ENCODE results near the gene POLR3GL.

Gene POLR3GL

DNA sequence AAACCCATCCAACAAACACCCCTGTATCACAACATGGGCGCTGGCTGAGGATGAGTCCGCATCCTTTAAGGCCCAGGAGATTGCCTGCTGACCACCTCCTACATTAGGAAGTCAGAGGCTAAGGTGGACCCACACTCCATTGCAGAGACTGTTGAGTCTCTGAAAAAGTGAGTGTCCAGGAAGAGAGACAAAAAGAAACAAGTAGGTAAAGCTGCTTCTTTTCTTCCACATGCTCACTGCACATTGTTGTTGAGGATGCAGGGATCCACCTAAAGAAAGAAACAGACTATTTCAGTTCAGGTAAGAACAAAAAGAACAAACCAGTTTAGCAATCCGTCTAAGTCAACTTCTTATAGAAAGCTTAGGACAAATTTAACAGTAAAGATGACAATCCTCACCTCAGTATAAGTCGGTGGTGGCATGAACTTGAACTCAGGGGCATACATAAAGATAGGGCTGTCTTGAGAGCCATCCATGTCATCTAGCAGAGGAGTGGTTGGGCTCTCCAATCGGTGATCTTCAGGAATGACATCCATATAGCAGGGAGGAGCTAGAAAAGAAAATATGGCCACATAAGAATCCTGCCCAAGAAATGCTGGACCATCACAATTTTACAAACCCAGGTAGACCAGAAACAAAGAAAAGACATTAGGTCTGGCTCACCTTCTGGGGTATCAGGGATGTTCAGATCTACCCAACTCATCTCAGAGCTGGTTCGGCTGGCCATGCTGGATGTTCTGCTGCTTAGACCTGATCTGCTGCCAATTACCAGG, 29.3 kb downstream of the POLR3GL start:
- FAIRE-seq: no peak

DNA sequence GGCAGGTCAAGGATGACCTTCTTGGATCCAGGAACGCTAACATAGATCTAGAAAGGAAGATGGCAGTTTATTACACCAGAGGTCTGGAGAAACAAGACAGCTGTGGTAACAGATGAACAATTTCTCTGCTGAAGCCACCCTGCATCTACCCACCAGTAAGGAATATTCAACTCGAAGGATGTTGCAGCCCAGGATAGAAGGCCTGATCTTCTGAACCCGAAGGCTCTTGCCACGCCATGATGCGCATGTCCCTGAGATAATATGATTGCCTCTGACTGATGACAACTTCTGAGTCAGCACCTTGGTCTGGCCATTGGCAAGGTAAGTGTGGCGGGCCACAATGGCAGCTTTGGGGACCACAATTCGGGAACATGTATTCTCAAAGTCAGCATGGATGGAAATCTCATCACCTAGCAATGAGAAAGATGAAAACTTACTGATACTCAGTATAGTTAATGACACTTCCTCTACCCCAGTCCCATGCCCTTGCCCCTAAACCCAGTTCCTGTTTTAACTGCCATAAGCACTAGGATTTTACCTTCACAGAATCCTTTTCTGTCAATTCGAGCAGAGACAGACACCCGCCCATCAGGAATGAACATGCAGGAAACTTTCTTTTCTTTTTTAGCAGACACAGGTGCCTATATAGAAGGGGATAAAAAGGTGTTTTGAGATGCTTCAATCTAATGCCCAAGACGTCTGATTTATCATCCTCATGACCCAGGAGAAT, 30.1 kb downstream of the POLR3GL start:
- FAIRE-seq: no peak

DNA sequence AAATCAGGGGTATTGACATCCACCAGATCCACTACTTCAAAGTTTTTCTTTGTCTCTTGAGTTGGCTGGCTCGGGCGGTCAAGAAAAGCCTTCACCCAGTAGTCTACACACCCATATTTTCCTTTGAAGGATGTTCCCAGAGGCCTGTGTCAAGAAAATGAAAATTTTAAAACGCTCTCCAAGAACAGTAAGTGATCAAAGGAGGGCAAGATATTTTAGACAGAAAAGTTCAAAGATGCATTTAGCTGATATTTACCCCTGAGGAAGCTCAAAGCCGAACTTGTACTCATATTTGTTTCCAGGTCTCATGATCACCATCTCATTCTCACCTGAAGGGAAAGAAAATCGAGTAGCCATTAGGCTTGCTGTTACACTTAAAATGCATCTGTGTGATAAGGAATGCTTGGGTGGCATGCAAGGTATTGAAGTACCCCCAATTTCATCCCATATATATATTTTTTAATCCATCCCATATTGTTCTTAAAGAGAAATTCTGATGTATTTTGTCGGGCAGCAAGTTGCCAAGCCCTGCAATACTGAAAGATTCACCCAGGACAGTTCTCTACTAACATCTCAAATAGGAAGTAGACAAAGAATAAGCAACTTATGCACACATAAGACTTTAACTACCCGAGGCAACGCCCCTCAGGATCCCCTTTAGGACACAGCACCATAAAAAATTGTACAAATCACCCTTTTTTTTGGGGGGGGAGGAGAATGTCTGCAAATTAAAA, 30.8 kb downstream of the POLR3GL start:
- no peak for FAIRE-seq

GRCh38 chr1:145995964-145996432, 31.5 kb downstream of the POLR3GL start:
- no peak for FAIRE-seq

DNA sequence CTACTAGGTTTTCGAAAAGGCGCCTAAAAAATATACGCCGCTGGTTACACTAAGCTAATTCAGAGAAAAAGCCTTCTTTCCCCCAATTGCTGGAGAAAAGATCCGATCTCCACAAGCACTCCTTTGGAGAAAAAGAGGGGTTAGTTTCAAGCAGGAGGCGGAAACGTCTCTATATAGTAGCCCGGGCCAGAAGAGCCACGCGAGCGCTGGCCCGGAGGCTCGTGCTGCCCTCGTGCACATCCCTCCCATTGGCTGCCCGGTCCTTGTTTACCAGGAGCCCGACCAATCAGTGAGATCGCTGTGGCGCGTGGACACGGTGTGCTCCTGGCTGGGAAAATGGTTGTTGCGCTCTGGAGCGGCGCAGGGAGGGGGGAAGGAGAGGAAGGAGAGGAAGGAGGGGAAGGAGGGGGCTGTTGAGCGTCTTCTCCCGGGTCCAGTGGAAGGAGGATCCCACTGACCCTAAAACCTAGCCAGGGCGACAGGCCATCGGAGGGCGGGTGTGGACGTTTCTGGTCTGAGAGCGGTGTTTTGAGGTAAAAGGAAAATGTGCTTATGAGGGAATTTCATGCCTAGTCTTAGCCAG, 32.0 kb downstream of the POLR3GL start, which contains the start of gene TXNIP:
Gene TXNIP, minus strand, starts transcription at position 147 of the 583 bp plus-strand sequence. CDS start 313 bp downstream, outside the sequence.
- peak; percentile 94 for FAIRE-seq

GRCh38 chr1:145997016-145997717, 32.7 kb downstream of the POLR3GL start:
- no peak for FAIRE-seq

DNA sequence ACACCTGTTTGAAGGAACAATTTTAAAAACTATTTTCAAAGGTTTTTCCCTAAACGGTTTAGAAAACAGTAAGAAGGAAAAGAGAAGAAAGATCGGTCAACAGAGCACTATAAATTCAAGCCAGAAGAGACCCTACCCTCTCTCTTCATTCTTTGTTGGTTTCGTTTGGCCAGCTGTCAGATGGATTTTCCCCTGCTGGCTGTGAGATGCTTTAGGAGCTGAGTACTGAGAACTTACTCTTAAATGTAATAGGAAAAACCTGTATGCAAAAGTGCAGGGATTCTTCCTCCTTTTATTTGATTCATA, 33.2 kb downstream of the POLR3GL start:
- FAIRE-seq: no peak

DNA sequence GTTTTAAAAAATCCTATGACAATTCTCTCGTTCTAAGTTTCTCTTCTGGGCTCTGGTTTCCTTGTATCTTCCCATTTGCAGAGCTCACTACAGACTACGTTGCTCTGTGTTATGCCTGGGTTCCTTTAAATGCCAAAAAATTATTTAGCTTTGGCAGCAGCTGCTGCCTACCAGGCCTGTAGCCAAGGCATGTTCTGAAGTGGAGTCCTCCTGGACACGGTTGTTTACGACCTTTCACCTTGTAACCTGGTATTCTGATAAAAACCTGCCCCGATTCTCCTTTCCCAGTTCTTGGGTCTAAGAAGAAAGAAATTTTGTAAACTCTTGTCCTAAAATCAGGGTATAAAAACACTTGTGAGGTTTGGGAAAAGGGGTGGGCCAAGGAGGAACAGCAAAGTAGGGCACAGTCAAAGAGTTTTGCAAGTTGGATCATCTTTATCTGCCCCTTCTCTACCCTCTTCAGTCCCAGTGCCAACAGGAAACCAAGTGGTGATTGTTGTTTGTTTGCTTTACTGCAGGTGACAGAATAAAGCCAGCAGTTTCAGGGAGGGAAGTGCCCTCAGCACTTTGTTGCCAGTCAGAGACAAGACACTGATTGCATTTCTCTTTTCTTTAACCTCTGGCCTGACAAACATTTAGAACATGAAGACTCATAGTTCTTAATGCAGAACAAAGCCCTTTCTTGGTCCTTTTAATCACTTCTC, 35.0 kb downstream of the POLR3GL start:
- FAIRE-seq: no peak

GRCh38 chr1:146001709-146002108, 37.2 kb downstream of the POLR3GL start:
- FAIRE-seq: no peak

DNA sequence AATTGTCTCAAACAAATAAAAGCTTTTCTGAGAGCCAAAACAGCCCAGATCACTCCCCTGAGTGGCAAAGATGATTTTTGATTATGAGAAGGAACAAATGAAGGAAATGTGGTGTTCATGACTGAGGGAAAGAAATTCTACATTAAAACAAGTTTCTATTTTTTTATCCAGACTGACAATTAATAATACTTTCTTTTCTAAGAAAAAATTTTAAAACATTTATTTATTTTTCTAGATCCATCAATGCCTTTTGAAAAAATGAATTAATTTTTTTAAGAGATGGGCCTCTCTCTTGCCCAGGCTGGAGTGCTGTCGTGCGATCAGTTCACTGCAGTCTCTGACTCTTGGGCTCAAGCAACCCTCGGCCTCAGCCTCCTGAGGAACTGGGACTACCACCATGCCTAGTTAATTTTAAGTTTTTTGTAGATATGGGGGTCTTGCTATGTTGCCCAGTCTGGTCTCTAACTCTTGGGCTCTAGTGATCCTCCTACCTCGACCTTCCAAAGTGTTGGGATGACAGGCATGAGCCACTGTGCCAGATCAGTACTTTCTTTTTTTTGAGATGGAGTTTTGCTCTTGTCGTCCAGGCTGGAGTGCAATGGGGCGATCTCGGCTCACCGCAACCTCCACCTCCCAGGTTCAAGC, 43.1 kb downstream of the POLR3GL start:
- FAIRE-seq: no peak

DNA sequence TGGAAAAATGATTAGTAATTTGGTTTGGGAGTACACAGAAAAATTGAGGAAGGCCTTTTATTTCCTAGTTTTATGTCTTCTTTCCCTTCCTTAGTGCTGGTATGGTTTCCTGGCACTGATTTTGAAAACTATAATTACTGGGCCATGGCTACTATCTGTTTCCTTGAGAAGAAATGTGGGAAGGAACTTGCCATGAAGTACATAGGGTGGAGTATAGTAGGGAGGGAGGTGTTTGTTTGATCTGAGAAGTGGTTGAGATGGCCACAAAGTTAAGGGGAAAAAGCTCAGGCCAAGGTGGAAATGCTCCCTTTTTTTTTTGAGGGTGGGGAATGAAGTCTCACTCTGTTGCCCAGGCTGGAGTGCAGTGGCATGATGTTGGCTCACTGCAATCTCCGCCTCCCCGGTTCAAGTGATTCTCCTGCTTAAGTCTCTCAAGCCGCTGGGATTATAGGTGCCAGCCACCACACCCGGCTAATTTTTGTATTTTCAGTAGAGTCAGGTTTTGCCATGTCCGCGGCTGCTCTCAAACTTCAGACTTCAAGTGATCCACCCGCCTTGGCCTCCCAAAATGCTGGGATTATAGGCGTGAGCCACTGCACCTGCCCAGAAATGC, 45.7 kb downstream of the POLR3GL start:
- no peak for FAIRE-seq

DNA sequence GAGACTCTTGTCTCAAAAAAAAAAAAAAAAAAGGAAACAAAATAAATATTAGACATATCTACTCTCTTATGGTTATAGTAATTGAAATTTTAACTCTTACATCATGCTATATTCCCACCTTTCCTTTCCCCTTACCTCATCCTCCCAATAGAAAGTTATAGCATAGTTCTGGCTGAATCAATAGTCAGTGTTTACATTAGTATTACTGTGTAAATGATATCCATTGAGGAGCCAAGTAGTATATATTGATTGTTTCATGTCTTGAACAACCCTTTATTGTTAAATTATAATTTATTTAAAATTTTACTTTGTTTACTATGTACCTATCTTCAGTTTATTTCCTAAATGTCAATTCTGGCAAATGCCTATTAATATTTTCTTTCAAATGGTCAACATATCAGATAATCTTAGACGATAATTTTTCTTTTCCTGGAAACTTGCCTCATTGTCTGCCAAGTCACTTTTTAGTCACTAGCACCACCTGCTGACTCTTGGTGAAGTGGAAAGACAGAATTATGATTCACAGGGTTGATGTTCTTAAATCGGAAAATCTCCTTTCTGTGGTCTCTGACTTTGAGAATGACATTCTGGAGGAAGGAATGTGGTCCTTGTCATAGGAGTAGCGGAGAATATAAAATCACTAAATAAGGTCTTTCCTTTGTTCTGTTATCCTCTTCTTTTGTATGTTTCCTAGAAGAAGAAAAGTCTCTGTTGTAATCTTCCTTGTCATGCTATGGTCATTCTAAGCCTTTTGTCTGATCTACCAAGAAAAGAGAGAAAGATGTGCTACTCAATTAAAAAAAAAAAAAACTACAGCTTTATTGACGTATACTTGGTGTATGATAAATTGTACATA, 48.4 kb downstream of the POLR3GL start:
- peak; percentile 98 for FAIRE-seq

DNA sequence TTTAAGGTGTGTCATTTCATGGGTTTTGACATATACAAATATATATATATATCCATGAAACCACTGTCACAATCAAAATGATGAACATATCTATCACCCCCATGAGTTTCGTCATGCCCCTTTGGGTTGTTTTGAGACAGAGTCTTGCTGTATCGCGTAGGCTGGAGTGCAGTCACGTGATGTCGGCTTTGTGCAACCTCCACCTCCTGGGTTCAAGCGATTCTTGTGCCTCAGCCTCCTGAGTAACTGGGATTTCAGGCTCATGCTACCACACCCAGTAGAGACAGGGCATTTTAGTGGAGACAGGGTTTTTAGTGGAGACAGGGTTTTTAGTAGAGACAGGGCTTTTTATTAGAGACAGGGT, 49.1 kb downstream of the POLR3GL start:
- FAIRE-seq: no peak

DNA sequence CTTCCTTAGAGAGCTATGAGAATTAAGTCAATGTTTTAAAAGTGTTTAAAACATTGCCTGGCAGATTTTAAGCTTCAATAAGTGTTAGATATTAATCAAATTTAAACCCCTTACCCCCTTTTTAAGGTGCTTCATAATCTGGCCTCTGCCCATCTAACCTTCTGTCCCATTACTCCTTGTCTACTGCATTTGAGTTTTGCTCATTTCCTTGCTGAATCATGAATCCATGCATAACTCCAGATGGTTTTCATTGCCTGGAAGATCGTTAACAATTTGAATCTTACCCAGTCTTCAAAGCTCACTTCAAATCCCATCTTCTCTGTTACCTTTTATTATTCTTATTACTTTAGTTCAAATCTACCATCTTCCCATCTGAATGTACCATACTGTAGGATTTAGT, 52.4 kb downstream of the POLR3GL start:
- FAIRE-seq: no peak

- FAIRE-seq: no peak
These were observed 55.0 kb downstream of the POLR3GL start for GRCh38 chr1:146019231-146020057.

GRCh38 chr1:146020058-146021049, 55.9 kb downstream of the POLR3GL start:
- no peak for FAIRE-seq

DNA sequence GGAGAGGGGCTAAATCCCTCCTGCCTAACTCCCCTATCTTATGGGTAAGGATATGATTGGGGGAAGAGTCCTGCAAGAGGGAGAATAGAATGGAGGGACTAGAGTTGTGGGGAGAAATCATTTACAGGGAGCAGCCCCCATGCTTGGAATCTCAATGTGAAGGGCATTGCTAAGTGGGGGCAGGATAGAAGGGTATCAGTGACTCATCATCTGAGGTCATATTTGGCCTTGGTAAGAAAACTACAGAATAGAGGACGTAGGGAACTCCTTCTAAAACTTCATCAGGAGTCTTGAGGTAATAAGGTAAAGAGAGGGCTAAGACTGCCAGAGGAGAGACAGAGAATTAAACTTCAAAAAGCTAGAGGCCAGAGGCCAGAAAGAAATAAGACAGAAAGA, 56.6 kb downstream of the POLR3GL start:
- no peak for FAIRE-seq
